GM19397 (cell line): ENCODE data around the gene GFPT2.

Experiments used
- ATAC-seq: cut with Tn5 transposase; IDR thresholded peaks from one replicate; pipeline ENCODE4 v1.9.1; 2021; ENCODE audit warnings: mild to moderate bottlenecking, moderate library complexity; ENCODE audit not compliant: unreplicated experiment

GFPT2 gene

GRCh38 chr5:180353048-180353979, at the start of gene GFPT2:
Gene GFPT2 (minus strand): TSS chr5:180353336. CDS start chr5:180353217, 119 bp downstream.
- ATAC-seq: peak; percentile 67

- no peak for ATAC-seq
Measured at GRCh38 chr5:180402716-180403115, 49.6 kb upstream of the GFPT2 start.

- no peak for ATAC-seq
Measured at GRCh38 chr5:180401229-180401907, 48.2 kb upstream of the GFPT2 start.

GRCh38 chr5:180400416-180400815, 47.3 kb upstream of the GFPT2 start:
- ATAC-seq: no peak

GRCh38 chr5:180399401-180400215, 46.5 kb upstream of the GFPT2 start:
- no peak for ATAC-seq

- ATAC-seq: no peak
Measured at GRCh38 chr5:180396926-180397325, 43.8 kb upstream of the GFPT2 start.

GRCh38 chr5:180395540-180396274, 42.6 kb upstream of the GFPT2 start:
- ATAC-seq: no peak

- ATAC-seq: no peak
Measured at GRCh38 chr5:180394031-180394636, 41.0 kb upstream of the GFPT2 start.

GRCh38 chr5:180391276-180391675, 38.1 kb upstream of the GFPT2 start:
- ATAC-seq: no peak

GRCh38 chr5:180390441-180391190, 37.5 kb upstream of the GFPT2 start:
- no peak for ATAC-seq

GRCh38 chr5:180389252-180390101, 36.3 kb upstream of the GFPT2 start:
- no peak for ATAC-seq

- ATAC-seq: no peak
Measured at GRCh38 chr5:180387798-180388197, 34.7 kb upstream of the GFPT2 start.

- ATAC-seq: no peak
Measured at GRCh38 chr5:180382926-180383325, 29.8 kb upstream of the GFPT2 start.

- ATAC-seq: no peak
Measured at GRCh38 chr5:180381851-180382480, 28.8 kb upstream of the GFPT2 start.

- ATAC-seq: no peak
Measured at GRCh38 chr5:180381428-180381827, 28.3 kb upstream of the GFPT2 start.

GRCh38 chr5:180380856-180381255, 27.7 kb upstream of the GFPT2 start:
- no peak for ATAC-seq

GRCh38 chr5:180380441-180380840, 27.3 kb upstream of the GFPT2 start:
- no peak for ATAC-seq
